OCI-LY7 (cell line): ENCODE measurements around the gene CNPY3.
"Not testable (repeated sequence)": the region's sequence is repeated elsewhere in the genome, so short reads cannot be mapped to it uniquely, and the experiment has no call there.

Experiments
- CTCF ChIP-seq: fragments of 200-600 bp; sonication (generic); conservative IDR thresholded peaks from 2 replicates; pipeline ENCODE4 v1.5.1; 2014; ENCODE audit warnings: mild to moderate bottlenecking, antibody characterized with exemption, low read length, moderate library complexity, mixed read lengths
- EZH2phosphoT487 ChIP-seq: fragments of 200-600 bp; sonication (generic); IDR thresholded peaks from 2 replicates; pipeline ENCODE4 v1.6.1; 2018; ENCODE audit warnings: low read depth, borderline replicate concordance, mild to moderate bottlenecking, mixed run types, antibody characterized with exemption, low read length, moderate library complexity, mixed read lengths

- not testable (repeated sequence) for TF ChIP-seq EZH2phosphoT487, CTCF
These were observed 35.0 kb upstream of the CNPY3 start for GRCh38 chr6:42894041-42894828.
